ENCODE measurements around the gene HCFC1.

DNA sequence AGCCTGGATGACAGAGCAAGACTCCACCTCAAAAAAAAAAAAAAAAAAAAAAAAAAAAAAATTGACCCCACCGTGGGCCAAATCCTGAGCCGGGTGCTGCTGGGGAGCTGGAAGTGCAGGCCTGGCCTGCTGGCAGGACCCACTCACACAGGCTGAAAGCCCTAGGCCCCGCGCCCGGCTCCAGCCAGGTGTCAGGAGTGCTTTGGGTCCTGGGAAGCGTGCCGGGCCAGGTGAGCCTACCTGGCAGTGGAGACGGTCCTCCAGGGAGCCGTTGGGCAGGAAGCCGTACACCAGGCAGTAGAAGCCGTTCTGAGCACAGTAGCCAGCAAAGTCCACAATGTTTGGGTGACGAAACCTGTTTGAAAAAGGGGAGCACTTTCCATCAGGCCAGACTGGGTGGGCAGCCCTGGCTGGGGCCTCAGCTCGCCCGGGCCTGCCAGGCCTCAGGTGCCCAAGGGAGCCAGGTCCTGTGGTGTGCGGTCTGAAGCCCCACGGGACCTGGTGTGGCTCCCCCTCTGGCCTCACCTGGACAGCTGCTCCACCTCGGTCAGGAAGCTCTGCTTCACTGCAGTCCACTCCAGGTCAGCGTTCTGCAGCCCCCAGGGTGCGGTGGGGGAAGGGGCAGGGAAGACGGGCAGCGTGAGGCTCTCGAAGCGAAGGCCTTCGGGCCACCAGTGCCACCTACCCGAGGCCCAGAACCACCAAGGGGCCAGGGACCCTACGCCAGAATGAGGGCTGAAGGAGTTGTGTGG lies 46.3 kb upstream of the HCFC1 start:
- TF ChIP-seq, protein P1, sequence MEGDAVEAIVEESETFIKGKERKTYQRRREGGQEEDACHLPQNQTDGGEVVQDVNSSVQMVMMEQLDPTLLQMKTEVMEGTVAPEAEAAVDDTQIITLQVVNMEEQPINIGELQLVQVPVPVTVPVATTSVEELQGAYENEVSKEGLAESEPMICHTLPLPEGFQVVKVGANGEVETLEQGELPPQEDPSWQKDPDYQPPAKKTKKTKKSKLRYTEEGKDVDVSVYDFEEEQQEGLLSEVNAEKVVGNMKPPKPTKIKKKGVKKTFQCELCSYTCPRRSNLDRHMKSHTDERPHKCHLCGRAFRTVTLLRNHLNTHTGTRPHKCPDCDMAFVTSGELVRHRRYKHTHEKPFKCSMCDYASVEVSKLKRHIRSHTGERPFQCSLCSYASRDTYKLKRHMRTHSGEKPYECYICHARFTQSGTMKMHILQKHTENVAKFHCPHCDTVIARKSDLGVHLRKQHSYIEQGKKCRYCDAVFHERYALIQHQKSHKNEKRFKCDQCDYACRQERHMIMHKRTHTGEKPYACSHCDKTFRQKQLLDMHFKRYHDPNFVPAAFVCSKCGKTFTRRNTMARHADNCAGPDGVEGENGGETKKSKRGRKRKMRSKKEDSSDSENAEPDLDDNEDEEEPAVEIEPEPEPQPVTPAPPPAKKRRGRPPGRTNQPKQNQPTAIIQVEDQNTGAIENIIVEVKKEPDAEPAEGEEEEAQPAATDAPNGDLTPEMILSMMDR (conservative IDR thresholded peaks at IDR 0.05): no peak
- no peak for TF ChIP-seq EZH2 (IDR thresholded peaks at IDR 0.05; ENCODE audit: low read depth)
